Middle frontal gyrus (tissue), 1 donor: ENCODE data around the gene RNF121.

Experiments
- DNase-seq: peaks from one replicate; pipeline ENCODE4 v3.0.0-alpha.2; 2015; ENCODE audit warnings: low spot score; ENCODE audit errors: extremely low spot score

The RNF121 gene

DNA sequence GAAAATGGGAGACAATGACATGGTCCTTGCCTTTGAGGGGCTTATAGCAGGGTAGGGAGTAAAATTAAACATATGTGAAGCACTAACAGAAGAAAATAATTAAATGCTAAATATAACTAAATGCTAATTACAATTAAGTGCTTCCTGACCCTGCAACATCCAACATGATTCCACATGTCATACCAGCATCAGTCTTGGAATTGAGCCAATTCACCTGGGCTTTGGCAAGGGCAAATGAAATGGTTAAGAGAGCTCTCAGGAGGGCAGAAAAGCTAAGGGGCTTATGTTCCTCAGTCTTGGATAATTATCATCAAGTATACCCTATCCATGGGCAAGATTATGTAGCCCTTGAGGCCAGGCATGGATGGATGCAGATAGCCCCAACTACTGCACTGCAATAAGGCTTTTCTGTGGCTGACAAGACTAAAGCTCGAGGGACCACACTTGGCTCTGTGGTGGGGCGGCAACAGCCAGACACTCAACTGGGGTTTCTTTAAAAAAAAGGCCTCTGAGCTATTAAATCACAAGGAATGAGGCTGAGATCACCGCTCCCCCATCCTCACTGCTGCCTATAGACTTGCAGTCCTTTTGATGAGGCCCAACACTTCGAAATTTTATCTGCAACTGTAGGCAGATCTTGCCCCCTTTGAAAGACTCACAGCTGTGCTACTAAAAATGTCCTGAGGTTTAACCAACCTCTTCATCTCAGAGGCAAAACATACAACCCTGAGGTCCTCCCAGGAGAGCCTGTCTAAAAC, 108.9 kb downstream of the RNF121 start:
- no peak for DNase-seq

DNA sequence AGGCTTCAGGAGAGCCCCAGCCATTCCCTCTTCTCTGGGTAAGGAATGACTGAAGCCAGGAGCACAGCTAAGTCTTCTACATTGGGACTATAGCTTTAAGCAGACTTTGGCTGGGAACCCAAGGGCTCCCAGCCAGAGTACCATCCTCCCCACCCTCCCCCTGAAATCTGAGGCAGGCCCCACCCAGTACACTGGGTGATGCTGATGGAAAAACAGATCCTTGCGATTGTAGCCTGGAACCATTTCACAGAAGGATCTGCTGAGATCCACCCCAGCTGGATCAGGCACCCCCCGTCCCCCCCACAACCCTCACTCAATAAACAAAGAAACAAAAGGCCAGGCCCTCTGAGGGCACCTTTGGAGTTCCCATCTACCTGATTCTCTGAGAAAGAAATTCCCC, 109.6 kb downstream of the RNF121 start:
- DNase-seq, result peak; percentile 54

DNA sequence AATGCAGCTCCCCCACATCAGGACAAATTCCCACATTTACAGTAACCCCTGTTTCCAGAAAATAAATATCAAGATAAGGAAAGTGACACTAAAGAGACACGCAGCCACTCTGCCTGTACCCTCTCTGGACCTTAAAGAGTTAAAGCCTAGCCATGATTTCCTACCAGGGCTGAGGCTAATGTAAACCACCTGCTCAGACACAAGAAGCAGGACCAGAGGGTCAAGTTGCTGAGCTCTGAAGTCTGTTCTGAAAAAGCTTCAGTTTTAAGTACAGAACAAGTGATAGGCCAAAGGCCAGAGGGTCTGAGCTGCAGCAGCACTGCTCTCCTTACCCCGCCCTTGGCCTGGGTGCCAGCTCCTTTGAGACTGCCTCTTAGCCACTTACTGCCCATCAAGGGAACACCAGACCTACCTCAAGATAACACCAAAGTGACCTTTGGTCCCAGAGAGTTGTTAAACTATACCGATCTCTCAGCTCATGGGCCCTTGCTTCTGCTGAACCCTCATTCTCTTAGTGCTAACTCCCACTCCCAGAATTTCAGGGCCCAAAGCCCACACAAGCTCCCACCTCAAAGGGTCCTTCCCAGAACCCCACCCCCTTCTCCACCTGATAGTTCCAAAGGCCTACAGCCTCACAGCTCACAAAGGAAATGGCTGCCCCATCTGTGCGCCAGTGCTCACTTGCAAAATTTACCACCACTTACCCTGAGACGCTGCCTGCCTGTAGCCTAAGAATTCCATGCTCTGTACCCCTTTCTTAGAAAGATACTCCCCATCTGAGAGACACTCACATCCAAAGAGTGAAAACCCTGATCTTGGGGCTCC, 110.4 kb downstream of the RNF121 start:
- DNase-seq, result no peak

DNA sequence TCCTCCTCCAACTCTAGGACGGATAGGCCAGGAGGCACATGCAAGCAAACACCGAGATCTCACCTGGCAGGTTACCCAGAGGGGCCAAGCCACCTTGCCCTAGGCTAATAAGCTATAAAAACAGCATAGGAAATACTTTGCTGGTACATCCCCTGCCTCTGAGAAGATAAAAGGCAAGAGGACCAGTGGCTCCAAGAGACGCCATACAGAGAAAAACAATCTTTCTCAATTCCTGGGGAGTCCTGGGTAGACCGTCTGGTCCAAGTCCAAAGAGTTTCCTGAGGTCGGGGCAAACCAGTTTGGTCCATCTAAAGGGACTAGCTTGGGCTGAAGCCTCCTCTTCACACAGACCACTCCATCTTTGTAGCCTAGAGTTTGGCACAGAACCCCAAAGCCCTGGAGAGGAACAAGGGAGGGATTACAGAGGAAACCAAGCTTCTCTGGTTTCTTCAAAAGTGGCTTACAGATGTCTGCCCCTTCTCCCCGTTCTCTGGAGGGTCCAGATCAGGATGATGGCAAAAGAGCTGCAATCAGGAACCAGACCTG, 111.1 kb downstream of the RNF121 start:
- DNase-seq, result no peak

DNA sequence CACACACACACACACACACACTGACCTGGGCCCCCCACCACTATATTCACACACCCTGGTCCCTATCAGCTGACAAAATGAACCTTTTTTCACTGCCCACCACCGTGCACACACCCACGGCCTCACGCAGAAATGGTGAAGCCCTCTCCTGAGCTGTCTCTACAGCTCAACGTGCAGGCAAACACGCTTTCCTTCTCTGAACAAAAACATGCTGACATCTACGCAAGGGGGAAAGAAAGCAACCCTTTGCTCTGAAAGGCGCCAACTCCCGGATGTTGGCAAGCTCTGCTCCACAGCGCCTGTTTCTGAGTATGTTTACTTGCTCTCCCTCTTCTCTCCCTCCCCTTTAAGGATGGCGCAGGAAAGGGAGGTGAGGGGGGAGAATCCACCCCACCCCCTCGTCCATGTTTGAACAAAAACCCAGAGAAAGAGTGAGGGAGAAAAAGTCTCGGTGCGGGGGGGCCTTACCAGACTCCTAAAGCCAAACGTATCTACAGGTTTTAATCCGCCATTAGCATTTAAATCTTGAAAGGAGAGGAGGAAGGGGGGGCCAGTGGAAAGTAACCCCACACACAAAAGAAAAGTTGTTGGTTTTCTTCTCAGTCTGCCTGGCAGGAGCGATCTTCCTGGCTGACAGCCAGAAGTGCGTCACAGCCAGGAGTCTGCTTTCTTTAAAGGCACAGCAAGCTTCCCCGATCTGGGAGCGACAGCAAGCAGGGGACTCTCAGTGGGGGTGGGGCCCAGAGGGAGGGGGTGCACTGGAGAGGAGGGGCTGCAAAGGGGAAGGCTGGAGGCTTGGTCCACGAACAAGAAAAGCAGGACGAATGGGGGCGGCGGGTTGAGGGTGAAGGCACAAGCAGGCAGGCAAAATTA, 111.9 kb downstream of the RNF121 start:
- peak; percentile 89 for DNase-seq

DNA sequence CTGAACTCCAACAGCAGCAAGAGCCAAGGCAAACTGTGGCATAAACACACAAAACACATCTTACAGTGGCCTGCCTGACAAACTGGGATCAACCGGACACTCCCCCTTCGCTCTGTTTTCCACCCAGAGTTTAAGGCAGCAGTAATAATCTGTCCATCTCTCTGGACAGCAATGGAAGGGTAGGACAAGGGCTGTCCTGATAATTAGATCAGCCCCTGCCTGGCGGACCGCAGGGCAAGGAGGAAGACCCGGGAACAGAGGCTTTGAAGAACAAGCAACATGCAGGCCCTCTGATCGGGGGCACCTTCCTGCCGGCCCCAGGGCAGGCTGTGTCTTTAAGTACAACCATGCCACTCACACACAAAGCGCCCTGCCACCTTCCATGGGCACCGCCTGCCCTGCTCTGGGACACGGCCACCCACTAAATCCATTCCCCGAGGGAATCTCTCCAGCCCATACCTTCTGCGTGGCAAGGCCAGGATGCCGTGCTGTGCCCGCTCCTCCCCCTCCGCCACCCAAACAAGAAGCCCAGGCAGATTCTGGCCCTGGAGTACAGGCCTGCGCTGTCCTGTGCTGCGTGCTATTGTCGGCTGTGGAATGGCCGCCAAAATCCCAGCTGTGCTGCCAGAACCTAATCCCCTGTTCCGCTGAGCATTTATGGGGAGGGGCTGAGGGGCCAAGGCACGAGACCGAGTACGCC, 112.7 kb downstream of the RNF121 start:
- DNase-seq, result peak; percentile 70

DNA sequence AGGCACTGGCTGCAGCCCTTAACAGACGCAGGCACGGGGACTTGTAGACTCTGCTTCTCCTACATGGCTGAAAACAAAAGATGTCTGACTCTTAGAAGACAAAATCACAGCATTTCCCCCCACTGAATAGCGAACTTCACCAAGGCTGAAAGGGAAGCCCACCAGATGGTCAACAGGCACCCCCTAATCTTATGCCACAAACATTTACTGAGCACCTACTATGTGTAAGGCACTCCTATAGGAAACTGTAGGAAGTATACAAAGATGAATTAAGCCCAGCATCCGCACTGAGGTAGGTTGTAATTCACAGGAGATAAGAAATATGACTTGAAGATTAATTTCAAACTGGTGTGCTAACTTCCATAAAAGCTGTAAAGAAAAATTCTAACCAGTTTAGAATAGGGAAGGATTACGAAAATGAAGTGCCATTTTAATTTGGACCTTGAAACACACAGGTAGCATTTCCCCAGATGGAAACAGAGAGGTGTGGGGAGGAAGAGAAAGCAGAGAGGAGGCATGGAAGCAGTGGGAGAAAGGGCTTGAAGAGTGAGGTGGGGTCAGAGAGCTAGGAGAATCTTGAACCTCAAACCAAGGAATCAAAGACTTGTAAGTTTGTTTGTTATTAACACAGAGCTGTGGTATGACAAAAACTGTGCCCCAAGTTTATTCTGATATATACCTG, 113.4 kb downstream of the RNF121 start:
- no peak for DNase-seq

DNA sequence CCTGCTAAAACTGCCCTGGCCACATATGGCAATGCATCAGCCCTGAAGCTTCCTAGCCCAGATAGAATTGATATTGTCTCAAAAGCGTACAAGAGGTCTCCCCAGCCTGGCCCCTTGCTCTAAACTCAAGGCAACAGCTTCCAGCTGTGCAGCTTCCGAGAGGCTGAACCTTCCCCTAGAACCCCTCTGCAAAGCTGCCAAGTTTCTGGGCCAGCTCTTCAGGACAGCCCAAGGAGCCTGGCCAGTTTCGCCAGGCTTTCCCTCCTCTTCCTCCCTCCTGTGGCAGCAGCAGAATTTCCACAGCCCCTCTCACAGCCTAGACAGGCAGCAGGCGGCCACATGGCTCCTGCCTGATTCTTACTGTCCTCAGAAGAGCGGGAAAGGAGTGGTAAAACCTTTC, 117.0 kb downstream of the RNF121 start:
- DNase-seq, result no peak
